Activated CD4-positive, alpha-beta T cell treated with anti-CD3 and anti-CD28 coated beads, Interleukin-2, amount 50 U/mL, for 4 hours (primary cell): ENCODE measurements around the gene TCF7L1.
"Not testable (repeated sequence)": the region's sequence is repeated elsewhere in the genome, so short reads cannot be mapped to it uniquely, and the experiment has no call there.

Experiments used
- DNase-seq, 2 experiments: peaks; one replicate each; pipeline ENCODE4 v3.0.0-alpha.2; 2020

Gene TCF7L1

GRCh38 chr2:85291425-85292023 is 158.3 kb downstream of the TCF7L1 start:
- no peak for DNase-seq

DNA sequence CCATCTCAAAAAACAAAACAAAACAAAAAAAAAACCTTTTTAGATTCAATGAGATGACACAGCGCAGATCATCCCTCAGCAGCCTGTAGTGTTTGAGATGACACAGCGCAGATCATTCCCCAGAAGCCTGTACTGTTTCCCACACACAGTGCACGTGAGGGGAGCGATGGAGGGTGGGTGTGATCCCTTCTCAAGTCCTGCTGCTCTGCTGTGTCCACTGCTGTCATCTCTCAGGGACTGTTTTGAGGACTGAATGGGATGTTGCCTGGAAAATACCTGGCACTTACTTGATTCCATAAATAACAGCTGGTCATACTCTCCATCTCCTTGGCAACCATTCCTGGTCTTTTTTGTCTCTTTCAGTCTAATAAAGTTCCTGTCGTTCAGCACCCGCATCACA is 168.9 kb downstream of the TCF7L1 start:
- no peak for DNase-seq

DNA sequence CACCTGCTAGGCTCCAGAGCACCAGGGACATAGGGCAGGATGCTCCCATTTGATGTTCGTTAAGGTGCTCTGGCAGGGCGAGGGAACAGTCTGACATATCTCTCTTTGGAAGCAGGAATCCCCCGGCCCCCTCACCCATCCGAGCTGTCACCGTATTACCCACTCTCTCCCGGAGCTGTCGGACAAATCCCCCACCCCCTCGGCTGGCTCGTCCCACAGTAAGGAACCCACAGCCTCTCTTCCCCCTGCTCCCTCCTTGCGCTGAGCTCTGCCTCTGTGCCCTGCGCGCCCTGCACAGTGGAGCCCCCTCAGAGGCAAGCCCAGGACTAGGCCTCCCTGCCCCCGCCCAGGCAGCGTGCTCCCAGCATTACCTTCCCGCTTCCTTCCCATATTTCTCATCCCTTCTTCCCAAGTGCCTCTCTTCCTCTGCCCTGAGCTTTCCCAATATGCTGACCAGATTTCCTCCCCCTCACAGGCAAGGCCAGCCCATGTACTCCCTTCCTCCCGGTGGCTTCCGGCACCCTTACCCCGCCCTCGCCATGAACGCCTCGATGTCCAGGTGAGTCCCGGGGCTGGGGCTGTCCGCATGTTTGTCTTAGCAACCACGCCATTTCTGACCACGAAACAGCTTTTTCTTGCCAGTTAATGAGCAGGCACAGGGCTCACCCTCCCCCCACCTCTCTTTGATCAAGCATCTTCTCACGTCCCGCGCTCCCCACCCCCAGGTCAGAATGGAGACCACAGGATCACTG is 170.8 kb downstream of the TCF7L1 start:
- DNase-seq: no peak

- DNase-seq: no peak
Observed at GRCh38 chr2:85307527-85307897, 174.3 kb downstream of the TCF7L1 start.

DNA sequence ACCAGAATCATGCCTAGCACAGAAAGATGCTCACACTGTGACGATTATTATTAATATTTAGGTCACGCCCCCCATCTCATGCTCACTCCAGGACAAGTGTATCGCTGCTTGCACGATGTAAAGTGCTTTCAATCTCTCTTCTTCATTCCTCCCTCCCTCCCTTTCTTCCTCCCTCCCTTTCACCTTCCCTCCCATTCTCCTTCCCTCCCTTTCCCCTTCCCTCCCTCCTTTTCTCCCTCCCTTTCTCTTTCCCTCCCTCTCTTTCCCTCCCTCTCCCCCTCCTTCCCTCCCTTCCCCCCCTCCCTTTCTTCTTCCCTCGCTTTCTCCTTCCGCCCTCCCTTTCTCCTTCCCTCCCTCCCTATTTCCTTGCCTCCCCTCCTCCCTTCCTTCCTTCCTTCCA is 175.0 kb downstream of the TCF7L1 start:
- DNase-seq: no peak

DNA sequence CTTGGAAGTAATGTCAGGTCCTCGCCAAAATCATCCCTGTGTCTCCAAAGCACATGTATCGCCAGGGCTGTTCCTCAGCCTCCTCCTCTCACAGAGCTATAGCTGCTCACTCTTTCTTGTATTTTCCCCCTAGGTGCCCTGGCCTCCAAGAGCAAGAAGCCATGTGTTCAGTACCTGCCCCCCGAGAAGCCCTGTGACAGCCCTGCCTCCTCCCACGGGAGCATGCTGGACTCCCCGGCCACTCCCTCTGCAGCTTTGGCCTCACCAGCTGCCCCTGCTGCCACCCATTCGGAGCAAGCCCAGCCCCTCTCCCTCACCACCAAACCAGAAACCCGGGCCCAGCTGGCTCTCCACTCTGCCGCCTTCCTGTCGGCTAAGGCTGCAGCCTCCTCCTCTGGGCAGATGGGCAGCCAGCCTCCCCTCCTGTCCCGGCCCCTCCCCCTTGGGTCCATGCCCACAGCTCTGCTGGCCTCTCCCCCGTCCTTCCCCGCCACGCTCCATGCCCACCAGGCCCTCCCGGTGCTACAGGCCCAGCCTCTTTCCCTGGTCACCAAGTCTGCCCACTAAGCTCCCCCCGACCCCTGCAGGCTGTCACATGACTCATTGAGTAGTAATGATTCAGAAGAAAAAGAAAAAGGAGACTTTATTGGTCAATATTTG is 175.8 kb downstream of the TCF7L1 start:
- DNase-seq: no peak

DNA sequence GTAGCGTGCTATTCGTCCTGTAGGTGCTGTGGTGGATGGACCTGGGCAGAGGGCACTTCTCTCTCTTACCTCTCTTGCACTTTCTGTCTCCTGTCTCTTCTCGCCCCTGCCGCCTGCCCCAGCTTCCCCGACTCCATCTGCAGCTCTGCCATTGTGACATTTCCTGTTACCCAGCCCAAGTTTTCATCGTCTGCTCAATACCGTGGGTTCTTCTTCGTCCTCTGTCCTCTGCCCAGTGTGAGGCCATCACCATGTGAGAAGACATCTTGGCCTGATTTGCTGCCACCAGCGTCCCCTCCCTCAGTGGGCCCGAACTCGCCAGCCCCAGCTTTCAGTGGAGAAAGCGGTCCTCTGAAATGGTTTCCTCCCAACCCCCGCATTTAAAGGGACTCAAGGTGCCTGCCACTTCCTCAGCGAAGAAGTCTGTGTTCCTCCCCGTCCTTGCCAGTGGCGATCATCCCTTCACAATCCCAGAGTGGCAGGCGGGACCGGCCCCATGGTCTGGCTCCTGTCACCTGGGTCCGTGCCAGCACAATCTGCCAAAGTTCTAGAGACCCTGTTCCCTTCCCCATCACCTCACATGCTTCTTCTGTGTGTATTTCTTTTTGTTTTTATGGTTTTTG is 176.6 kb downstream of the TCF7L1 start:
- DNase-seq: no peak

DNA sequence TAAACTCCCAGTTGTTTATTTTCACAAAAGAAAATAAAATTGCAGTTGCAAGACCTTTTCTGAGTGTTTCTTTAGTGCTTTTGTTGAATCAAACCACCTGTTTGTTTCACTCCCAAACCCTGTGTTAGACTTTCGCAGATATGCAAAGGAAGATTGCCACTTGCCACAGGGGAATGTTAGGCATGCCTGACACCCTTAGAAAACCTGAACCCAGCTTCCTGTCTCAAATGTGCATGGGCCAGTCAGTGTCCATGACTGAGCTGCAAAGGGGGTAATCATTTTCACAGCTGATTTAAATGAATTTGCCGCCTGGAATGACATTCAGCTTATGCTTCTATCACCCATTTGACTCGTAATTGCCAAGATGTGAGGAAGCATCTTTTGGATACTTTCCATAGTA is 177.1 kb downstream of the TCF7L1 start:
- no peak for DNase-seq

GRCh38 chr2:85312404-85312803 is 179.2 kb downstream of the TCF7L1 start:
- no peak for DNase-seq

DNA sequence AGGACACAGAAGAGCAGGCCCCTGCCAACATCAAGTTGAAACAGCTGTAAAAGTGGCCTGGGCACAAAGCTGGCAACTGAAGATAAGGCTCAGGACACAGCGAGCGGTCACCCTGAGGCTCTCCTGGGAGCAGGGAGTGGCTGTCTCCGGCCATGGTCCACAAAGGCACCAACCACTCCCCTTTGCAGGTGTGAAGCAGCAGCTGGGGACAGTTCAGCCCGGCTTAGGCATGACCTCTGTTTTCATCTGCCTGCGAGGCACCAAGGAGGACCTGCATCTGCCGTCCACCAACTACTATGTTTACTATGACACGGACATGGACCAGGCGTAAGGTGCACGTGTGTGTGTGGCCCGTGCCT is 181.7 kb downstream of the TCF7L1 start:
- no peak for DNase-seq

DNA sequence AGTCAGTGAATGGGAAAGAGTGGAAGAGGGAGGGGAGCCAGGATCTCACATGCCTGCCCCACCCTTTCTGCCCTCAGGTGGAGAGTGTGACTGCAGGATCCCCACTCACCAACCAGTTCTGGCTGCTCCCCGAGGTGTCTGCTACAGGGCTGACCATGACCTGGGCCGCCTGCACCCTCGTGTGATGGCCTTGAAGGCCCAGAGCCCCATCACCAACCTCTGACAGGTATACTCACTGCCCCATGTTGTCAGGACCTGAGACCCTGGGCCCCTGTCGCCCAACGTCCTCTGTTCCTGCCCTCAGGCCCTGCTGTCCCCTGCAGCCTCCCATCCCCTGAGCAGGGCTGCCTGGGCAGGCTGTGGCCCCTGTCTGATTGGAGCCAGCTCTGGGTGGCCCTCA is 182.7 kb downstream of the TCF7L1 start:
- DNase-seq: not testable (repeated sequence)

GRCh38 chr2:85318222-85319074 is 185.3 kb downstream of the TCF7L1 start:
- DNase-seq: no peak

DNA sequence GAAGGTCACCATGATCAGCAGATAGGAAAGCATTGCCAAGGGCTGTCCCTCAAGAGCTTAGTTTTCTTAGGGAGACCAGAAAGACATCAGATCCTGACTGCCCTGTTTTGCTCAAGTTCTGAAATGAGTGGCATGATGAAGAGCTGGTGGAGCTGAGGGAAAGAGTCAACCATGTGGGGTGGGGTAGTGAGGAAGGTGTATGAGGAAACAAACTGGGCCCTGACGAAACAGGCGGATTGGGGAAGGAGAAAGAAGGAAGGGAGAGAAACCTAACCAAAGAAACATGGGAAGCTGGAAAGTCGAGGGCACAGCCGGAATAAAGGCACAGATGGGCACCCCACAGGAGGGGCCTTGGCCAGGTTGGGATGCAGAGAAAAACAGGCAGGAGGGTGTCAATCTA is 186.6 kb downstream of the TCF7L1 start:
- no peak for DNase-seq

GRCh38 chr2:85323351-85323987 is 190.3 kb downstream of the TCF7L1 start:
- no peak for DNase-seq

GRCh38 chr2:85323988-85324367 is 190.8 kb downstream of the TCF7L1 start:
- DNase-seq: not testable (repeated sequence)

DNA sequence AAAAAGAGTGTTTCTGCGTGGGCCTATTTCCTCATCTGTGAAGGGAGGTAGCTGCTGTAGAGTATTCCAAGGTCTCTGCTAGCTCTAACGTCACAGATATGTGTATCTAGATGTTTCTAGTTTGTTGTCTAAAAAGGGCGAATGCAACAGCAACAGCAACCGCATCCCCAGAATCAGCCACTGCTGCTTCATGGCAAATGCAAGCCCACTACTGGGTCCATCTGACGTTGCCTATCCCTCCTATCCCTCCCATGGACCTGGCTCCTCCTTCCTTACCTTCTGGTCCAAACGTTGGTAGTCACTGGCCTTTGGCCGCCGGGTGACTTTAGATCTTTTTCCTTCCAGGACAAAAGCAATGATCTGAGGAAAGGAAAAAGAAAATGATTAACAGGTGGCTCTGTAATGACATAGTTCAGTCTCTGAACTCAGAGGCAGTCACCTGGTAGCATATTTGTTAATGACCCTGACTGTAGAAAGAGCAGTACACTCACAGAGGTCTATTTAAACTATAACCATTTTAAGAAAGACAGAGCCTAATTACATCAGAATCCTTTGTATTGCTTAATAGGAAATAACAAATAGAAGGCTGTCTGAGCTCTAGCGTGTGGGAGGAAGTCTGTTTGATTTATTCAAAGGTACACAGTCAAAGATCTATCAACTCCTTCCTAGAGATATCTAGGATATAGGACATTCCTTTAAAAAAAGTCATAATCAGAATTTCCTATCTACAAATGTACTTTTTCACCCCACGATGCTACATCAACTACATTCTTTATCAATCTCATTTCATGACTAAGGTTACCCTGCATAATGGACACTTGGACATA is 191.7 kb downstream of the TCF7L1 start:
- DNase-seq: no peak

- DNase-seq: no peak
Observed at GRCh38 chr2:85325466-85325811, 192.2 kb downstream of the TCF7L1 start.

DNA sequence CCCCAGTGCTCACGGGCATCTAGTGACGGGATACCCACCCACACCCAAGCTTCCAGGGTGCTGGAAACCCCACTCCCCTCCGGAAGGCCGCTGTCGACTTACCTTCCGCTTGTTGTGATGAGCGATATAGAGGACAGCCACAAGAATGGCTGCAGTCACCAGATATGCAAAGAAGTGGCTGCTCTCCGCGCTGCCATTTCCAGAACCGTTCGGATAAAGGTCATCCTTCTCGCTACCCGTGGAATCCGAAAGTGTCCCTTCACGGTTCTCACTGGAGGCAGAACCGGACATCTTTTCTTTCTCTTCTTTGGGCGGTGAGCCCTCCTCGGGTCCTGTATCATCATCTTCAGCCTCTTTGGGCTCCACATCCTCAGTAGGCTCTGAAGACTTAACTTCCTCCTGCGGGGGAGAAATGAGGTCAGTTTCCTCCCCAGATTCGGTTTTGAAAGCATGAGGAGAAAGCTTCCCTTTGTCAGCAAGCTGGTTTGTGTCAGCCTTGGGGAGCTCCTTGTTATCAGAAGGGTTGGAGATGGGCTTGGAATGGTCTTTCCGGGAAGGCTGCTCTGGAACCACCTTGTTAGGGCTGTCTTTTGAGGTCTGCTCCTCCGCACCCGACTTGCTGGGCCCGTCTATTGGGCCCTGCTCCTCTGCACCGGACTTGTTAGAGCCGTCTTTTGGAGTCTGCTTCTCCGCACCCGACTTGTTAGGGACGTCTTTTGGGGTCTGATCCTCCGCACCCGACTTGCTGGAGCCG is 193.4 kb downstream of the TCF7L1 start:
- DNase-seq: peak; percentile 15 to 17

- DNase-seq: peak; percentile 21 to 41
Observed at GRCh38 chr2:85327160-85327821, 194.1 kb downstream of the TCF7L1 start.
